CD4-positive, alpha-beta T cell (primary cell): ENCODE results near the gene TEX47. TPM values are rescaled to one million over a fixed set of nuclear protein-coding genes. Genes with fewer than 3 reads are reported as not detected.

ENCODE experiments used
- ATAC-seq: fragments of 200-7000 bp; cut with Tn5 transposase; one replicate; pipeline ENCODE4 v1.10.0; 2022; ENCODE audit warnings: mild to moderate bottlenecking; ENCODE audit not compliant: poor library complexity
- CTCF ChIA-PET: fragments of 350-600 bp; sonication (Branson Sonifier 250); formaldehyde crosslinking; loops from one replicate; lab custom pipeline; 2021; ENCODE audit warnings: antibody characterized with exemption, inconsistent platforms; lab: Charles Lee
- POLR2A ChIA-PET: fragments of 350-600 bp; sonication (Branson Sonifier 250); formaldehyde crosslinking; loops from one replicate; lab custom pipeline; 2021; ENCODE audit warnings: antibody characterized with exemption, inconsistent platforms; lab: Charles Lee
- DNase-seq, 14 experiments: peaks; one replicate each; pipeline ENCODE4 v3.0.0-alpha.2; 2013 to 2020; ENCODE audit warnings: mixed read lengths in 2 of 14
- H3K27ac ChIP-seq, 2 donors: one replicate each; pipeline versions ENCODE4 v1.5.1 to v1.7.0; 2013; ENCODE audit warnings: low read length in 2 of 2, low read depth in 1 of 2, mild to moderate bottlenecking in 1 of 2
- H3K27me3 ChIP-seq, 2 experiments: 1 replicate in 1 of 2; 2 replicates in 1 of 2; pipeline versions ENCODE4 v1.6.1 to v1.7.0; 2013; ENCODE audit warnings: low read length in 2 of 2, control low read depth in 1 of 2, mild to moderate bottlenecking in 1 of 2, moderate library complexity in 1 of 2; ENCODE audit not compliant: insufficient read depth in 2 of 2, control insufficient read depth in 1 of 2
- H3K36me3 ChIP-seq: one replicate; pipeline ENCODE4 v1.6.1; 2013; ENCODE audit warnings: low read length, control low read depth; ENCODE audit not compliant: insufficient read depth
- H3K4me1 ChIP-seq: one replicate; pipeline ENCODE4 v1.6.1; 2013; ENCODE audit warnings: low read length, control low read depth; ENCODE audit not compliant: insufficient read depth
- H3K4me3 ChIP-seq: one replicate; pipeline ENCODE4 v1.5.1; 2013; ENCODE audit warnings: mild to moderate bottlenecking, low read length, moderate library complexity
- H3K9me3 ChIP-seq, 2 experiments: 1 replicate in 1 of 2; 2 replicates in 1 of 2; pipeline versions ENCODE4 v1.6.1 to v1.7.0; 2013; ENCODE audit warnings: low read length in 2 of 2, mild to moderate bottlenecking in 2 of 2, control low read depth in 1 of 2, moderate library complexity in 1 of 2; ENCODE audit not compliant: control insufficient read depth in 1 of 2, insufficient read depth in 1 of 2
- H3K27ac Mint-ChIP-seq: one replicate; pipeline ENCODE4 v1.8.0; 2020; ENCODE audit warnings: mixed read lengths
- H3K27me3 Mint-ChIP-seq: one replicate; pipeline ENCODE4 v1.8.0; 2021; ENCODE audit warnings: mixed read lengths
- H3K36me3 Mint-ChIP-seq: one replicate; pipeline ENCODE4 v1.8.0; 2021; ENCODE audit warnings: low read depth, mixed read lengths
- H3K4me1 Mint-ChIP-seq: one replicate; pipeline ENCODE4 v1.8.0; 2021; ENCODE audit warnings: low read depth, mixed read lengths
- H3K4me3 Mint-ChIP-seq: one replicate; pipeline ENCODE4 v1.8.0; 2020; ENCODE audit warnings: mild to moderate bottlenecking, mixed read lengths
- H3K9me3 Mint-ChIP-seq: one replicate; pipeline ENCODE4 v1.8.0; 2020; ENCODE audit warnings: mixed read lengths
- intact Hi-C, 2 experiments: fragments of 100-400 bp; cut with DNase I in 1 of 2; cut with micrococcal nuclease in 1 of 2; formaldehyde crosslinking; loops; one replicate each; pipeline versions ENCODE4 v1.15.1 to v1.9.0; 2023 to 2025; cut with DNase I, micrococcal nuclease
- total RNA-seq, 174 experiments: library from RNA in 2 of 174; stranded (reverse) in 2 of 174; gene quantifications; one replicate each; pipeline ENCODE4 v1.2.3 and lab custom pipeline; 2021 to 2026
- TF ChIP-seq, protein P1 (sequence below): fragments of 200-600 bp; IDR thresholded peaks from one replicate; pipeline ENCODE4 v1.8.0; 2022; ENCODE audit warnings: antibody characterized with exemption, mild to moderate bottlenecking

Gene TEX47
- total RNA-seq, 2 experiments from 2014 or later: not detected

DNA sequence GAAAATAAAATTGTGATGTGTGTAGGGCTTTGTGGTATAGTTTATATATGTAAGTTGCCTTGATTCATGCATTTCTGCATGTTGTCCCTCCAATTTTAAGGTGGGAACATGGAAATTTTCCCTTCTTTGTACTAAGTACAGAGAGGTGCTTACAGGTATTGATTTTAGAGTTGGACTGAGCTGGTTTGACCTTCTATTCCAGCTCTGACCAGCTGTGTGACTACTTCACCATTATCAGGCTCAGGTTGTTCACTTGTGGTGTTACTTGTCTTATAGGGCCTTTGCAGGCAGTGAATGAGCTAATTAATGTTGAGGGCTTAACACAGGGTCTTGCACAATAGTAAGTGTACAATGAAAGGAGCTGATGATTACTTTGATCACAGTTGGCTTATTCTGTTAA, 19.7 kb downstream of the TEX47 start:
- Histone ChIP-seq H3K27ac (no peak overlapping the region), H3K27me3 (no peaks in the 10 kb centered on the region), H3K9me3 (peaks cover 0 to 3% of the 10 kb centered on the region in 2 experiments), H3K4me3 (no peak overlapping the region), H3K36me3 (no peaks in the 10 kb centered on the region), H3K4me1 (no peaks in the 10 kb centered on the region)
- Mint-ChIP-seq H3K9me3 (no peaks in the 10 kb centered on the region), H3K4me1 (no peaks in the 10 kb centered on the region), H3K36me3 (no peaks in the 10 kb centered on the region), H3K27ac (no peak overlapping the region), H3K4me3 (no peak overlapping the region), H3K27me3 (no peaks in the 10 kb centered on the region)
- ChIA-PET POLR2A (no interaction called here), CTCF (no interaction called here)
- TF ChIP-seq, protein P1, sequence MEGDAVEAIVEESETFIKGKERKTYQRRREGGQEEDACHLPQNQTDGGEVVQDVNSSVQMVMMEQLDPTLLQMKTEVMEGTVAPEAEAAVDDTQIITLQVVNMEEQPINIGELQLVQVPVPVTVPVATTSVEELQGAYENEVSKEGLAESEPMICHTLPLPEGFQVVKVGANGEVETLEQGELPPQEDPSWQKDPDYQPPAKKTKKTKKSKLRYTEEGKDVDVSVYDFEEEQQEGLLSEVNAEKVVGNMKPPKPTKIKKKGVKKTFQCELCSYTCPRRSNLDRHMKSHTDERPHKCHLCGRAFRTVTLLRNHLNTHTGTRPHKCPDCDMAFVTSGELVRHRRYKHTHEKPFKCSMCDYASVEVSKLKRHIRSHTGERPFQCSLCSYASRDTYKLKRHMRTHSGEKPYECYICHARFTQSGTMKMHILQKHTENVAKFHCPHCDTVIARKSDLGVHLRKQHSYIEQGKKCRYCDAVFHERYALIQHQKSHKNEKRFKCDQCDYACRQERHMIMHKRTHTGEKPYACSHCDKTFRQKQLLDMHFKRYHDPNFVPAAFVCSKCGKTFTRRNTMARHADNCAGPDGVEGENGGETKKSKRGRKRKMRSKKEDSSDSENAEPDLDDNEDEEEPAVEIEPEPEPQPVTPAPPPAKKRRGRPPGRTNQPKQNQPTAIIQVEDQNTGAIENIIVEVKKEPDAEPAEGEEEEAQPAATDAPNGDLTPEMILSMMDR: no peak
- no peak for DNase-seq
- ATAC-seq: no peak
- intact Hi-C loops: no loop called here

DNA sequence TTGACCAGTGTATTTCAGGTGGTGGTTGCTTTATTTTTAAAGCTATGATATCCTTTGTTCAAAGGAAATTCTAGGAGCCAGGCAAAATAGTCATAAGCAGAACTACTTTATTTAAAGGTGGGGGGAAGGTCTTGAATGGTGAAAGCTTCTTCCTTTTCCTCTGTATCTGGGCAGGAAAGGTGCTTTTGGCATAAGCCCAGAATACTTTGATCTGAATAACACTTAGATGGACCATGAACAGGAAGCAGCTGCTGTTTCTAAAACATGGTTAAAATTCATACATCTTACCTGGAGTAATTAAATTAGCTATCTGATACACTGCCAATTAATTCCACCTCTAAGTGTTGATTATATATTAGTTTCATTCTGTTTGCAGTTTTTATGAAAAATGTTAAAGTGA, 22.8 kb downstream of the TEX47 start:
- intact Hi-C loops: no loop called here
- no peaks in the 10 kb centered on the region for H3K36me3 Mint-ChIP-seq

GRCh38 chr7:88771417-88771816, 24.1 kb downstream of the TEX47 start:
- no peak for ATAC-seq
- CTCF ChIA-PET: no interaction called here

More for the DNA sequence above, 22.8 kb downstream of the TEX47 start:
- ATAC-seq: no peak
- DNase-seq: no peak
- Mint-ChIP-seq H3K4me1 (no peaks in the 10 kb centered on the region), H3K4me3 (no peak overlapping the region), H3K9me3 (no peaks in the 10 kb centered on the region), H3K27me3 (no peaks in the 10 kb centered on the region), H3K27ac (no peak overlapping the region)
- no peaks in the 10 kb centered on the region for H3K36me3 ChIP-seq
- POLR2A ChIA-PET: no interaction called here
- H3K27ac ChIP-seq: no peak overlapping the region
- TF ChIP-seq, protein P1: no peak
- H3K4me3 ChIP-seq: no peak overlapping the region
- no peaks in the 10 kb centered on the region for H3K4me1 ChIP-seq
- no peaks in the 10 kb centered on the region for H3K27me3 ChIP-seq
- H3K9me3 ChIP-seq: peaks cover 0 to 3% of the 10 kb centered on the region in 2 experiments
- CTCF ChIA-PET: no interaction called here

More at GRCh38 chr7:88771417-88771816, 24.1 kb downstream of the TEX47 start:
- intact Hi-C loops: no loop called here
- Mint-ChIP-seq H3K36me3 (no peaks in the 10 kb centered on the region), H3K9me3 (no peaks in the 10 kb centered on the region), H3K4me1 (no peaks in the 10 kb centered on the region), H3K27me3 (no peaks in the 10 kb centered on the region), H3K27ac (no peak overlapping the region), H3K4me3 (no peak overlapping the region)
- no peaks in the 10 kb centered on the region for H3K9me3 ChIP-seq
- no peak overlapping the region for H3K4me3 ChIP-seq
- no peak overlapping the region for H3K27ac ChIP-seq
- H3K4me1 ChIP-seq: no peaks in the 10 kb centered on the region
- no peak for DNase-seq
- no peaks in the 10 kb centered on the region for H3K36me3 ChIP-seq
- TF ChIP-seq, protein P1: no peak
- POLR2A ChIA-PET: no interaction called here
- H3K27me3 ChIP-seq: no peaks in the 10 kb centered on the region
